ENCODE results near the gene TMEM198.

DNA sequence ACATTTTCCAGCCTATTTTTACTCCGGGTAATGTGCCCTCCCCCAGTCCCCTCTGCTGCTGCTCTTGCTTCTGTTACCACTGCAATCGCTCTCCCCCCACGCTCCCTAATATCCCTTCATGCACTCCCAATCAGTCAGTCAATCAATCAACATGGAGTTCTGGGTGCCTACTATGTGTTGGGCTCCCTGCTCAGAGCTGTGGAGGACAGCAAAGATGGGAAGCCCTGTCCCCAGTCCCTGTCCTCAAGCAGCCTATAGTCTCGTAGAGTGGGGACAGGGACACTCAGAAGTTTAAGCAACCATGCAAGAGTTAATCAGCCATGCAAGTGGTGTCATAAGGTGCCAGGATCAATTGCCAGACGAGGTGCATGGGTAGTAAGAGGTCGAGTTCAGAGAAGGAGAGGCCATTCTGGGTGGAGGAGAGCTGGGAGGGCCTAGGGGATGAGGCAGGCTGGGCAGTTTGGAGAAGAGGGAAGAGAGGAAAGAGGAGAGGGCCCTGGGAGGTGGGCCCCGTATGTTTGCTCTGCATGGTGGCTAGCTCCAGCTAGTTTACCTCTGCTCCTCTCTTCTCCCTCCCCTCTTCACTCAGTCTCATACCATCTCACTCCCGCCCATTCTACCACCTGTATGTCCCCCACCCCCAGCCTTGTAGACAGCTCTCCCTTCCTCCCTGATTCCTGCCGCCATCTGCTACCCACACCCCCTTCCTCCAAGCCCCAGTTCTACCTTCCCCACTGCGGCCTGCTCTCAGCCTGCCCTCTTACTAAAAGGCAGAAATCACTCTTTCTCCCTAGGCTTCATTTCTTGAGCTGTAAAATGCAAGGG is 25.7 kb upstream of the TMEM198 start:
- no peak for TF ChIP-seq EZH2 (IDR thresholded peaks at IDR 0.05; ENCODE audit: borderline replicate concordance, low read length)
- TF ChIP-seq, protein P1, sequence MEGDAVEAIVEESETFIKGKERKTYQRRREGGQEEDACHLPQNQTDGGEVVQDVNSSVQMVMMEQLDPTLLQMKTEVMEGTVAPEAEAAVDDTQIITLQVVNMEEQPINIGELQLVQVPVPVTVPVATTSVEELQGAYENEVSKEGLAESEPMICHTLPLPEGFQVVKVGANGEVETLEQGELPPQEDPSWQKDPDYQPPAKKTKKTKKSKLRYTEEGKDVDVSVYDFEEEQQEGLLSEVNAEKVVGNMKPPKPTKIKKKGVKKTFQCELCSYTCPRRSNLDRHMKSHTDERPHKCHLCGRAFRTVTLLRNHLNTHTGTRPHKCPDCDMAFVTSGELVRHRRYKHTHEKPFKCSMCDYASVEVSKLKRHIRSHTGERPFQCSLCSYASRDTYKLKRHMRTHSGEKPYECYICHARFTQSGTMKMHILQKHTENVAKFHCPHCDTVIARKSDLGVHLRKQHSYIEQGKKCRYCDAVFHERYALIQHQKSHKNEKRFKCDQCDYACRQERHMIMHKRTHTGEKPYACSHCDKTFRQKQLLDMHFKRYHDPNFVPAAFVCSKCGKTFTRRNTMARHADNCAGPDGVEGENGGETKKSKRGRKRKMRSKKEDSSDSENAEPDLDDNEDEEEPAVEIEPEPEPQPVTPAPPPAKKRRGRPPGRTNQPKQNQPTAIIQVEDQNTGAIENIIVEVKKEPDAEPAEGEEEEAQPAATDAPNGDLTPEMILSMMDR (conservative IDR thresholded peaks at IDR 0.05 in 1 of 2, IDR thresholded peaks at IDR 0.05 in 1 of 2; ENCODE audit: extremely low read depth in 1 of 2, insufficient read depth in 1 of 2, low read depth in 1 of 2, low read length in 2 of 2), result no peak
